ENCODE data around the gene FHIP1A.

DNA sequence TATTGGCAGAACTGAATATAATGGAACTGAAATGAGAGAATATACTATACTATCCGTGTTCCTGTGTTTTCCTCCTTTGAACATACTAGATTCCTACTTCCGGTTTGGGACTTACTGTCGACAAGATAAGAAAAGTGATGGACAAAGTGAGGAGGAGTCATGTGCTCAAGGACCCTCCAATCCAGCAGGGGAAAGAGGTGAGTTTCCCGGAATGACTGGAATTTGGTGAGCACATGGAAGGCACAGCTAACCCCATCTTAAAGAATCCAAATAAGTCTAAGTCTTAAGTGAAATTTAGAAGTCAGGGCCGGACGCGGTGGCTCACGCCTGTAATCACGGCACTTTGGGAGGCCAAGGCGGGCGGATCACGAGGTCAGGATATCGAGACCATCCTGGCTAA, 47.0 kb upstream of the FHIP1A start:
- TF ChIP-seq, protein P1, sequence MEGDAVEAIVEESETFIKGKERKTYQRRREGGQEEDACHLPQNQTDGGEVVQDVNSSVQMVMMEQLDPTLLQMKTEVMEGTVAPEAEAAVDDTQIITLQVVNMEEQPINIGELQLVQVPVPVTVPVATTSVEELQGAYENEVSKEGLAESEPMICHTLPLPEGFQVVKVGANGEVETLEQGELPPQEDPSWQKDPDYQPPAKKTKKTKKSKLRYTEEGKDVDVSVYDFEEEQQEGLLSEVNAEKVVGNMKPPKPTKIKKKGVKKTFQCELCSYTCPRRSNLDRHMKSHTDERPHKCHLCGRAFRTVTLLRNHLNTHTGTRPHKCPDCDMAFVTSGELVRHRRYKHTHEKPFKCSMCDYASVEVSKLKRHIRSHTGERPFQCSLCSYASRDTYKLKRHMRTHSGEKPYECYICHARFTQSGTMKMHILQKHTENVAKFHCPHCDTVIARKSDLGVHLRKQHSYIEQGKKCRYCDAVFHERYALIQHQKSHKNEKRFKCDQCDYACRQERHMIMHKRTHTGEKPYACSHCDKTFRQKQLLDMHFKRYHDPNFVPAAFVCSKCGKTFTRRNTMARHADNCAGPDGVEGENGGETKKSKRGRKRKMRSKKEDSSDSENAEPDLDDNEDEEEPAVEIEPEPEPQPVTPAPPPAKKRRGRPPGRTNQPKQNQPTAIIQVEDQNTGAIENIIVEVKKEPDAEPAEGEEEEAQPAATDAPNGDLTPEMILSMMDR (conservative IDR thresholded peaks at IDR 0.05) = no peak
- no peak for TF ChIP-seq ZFX (IDR thresholded peaks at IDR 0.05)
